GM10266 (cell line): ENCODE data around the gene NHP2.

Experiments
- DNase-seq: peaks from one replicate; pipeline ENCODE4 v3.0.0; 2012; ENCODE audit errors: extremely low spot score
- CTCF ChIP-seq: IDR thresholded peaks from 2 replicates; pipeline ENCODE4 v1.5.1; 2012; ENCODE audit warnings: mild to moderate bottlenecking, low read depth; ENCODE audit not compliant: control insufficient read depth, insufficient read depth; ENCODE audit errors: missing control alignments

Gene NHP2

GRCh38 chr5:178152491-178153444 lies 917 bp downstream of the NHP2 start:
- TF ChIP-seq CTCF = no peak
- no peak for DNase-seq

- no peak for TF ChIP-seq CTCF
- no peak for DNase-seq
These were observed 2.5 kb downstream of the NHP2 start for GRCh38 chr5:178150977-178151734.

GRCh38 chr5:178149199-178149932 lies 4.3 kb downstream of the NHP2 start:
- TF ChIP-seq CTCF = no peak

GRCh38 chr5:178147406-178147805 lies 6.3 kb downstream of the NHP2 start:
- TF ChIP-seq CTCF = no peak
- DNase-seq = no peak

More at GRCh38 chr5:178149199-178149932, 4.3 kb downstream of the NHP2 start:
- no peak for DNase-seq

DNA sequence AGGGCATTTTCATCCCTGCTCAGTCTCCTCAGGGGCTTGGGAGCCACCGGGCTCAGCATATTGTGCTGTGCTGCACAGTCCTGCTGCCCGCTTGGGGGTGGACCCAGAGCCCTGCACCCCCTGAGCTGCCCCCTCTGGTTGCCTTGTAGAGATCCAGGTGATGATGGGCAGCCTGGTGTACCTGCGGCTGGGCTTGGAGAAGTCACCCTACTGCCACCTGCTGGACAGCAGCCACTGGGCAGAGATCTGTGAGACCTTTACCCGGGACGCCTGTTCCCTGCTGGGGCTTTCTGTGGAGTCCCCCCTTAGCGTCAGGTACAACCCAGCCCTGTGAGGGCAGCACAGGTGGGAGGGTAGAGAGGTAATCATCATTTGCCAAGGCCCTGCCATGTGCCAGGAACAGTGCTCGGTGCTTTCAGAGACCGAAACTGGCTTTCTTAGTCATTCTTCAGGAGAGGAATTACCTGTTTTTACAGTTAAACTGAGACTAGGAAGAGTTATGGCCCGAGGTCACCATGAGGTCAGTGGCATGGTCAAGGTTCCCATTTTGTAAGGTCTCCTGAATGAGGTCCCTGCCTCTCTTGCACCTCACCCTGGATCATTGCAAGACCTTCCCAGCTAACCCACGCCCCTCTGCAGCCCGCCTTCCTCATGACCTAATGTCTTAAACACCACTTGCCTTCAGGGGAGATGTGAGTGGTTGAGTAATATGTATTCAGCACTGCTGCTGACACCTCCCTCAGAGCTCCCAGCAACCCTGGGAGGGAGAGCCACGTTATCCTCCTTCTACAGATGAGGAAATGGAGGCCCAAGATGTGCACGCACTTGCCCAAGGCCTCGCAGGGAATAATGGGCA lies 7.5 kb downstream of the NHP2 start:
- TF ChIP-seq CTCF = peak; percentile 89
- peak; percentile 75 for DNase-seq

- no peak for TF ChIP-seq CTCF
- no peak for DNase-seq
These were observed 9.8 kb downstream of the NHP2 start for GRCh38 chr5:178143901-178144300.
